AG10803 (cell line): ENCODE results near the gene ZNF90.
"Not testable (repeated sequence)": the region's sequence is repeated elsewhere in the genome, so short reads cannot be mapped to it uniquely, and the experiment has no call there.

Source experiments
- DNase-seq: peaks from one replicate; pipeline ENCODE4 v3.0.0; 2010; ENCODE audit warnings: low read depth
- H3K4me3 ChIP-seq: 2 replicates; pipeline ENCODE4 v1.5.1; 2011; ENCODE audit warnings: mild to moderate bottlenecking, low read length, control low read depth
- TF ChIP-seq, protein P1 (sequence below): conservative IDR thresholded peaks from 2 replicates; pipeline ENCODE4 v1.5.1; 2011; ENCODE audit warnings: mild to moderate bottlenecking, low read length, control low read depth, inconsistent platforms

ZNF90 gene

DNA sequence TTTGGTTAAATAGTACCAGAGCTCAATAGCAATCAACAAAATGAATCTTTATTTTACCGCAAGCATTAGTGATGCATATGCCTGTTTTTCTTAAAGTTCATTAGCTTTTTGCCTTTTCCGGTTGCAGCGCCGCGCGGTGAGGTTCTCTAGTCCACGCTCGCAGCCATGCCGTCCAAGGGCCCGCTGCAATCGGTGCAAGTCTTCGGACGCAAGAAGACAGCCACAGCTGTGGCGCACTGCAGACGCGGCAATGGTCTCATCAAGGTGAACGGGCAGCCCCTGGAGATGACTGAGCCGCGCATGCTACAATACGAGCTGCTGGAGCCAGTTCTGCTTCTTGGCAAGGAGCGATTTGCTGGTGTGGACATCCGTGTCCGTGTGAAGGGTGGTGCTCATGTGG is 47.1 kb downstream of the ZNF90 start:
- no peak overlapping the region for H3K4me3 ChIP-seq
- TF ChIP-seq, protein P1, sequence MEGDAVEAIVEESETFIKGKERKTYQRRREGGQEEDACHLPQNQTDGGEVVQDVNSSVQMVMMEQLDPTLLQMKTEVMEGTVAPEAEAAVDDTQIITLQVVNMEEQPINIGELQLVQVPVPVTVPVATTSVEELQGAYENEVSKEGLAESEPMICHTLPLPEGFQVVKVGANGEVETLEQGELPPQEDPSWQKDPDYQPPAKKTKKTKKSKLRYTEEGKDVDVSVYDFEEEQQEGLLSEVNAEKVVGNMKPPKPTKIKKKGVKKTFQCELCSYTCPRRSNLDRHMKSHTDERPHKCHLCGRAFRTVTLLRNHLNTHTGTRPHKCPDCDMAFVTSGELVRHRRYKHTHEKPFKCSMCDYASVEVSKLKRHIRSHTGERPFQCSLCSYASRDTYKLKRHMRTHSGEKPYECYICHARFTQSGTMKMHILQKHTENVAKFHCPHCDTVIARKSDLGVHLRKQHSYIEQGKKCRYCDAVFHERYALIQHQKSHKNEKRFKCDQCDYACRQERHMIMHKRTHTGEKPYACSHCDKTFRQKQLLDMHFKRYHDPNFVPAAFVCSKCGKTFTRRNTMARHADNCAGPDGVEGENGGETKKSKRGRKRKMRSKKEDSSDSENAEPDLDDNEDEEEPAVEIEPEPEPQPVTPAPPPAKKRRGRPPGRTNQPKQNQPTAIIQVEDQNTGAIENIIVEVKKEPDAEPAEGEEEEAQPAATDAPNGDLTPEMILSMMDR = no peak
- DNase-seq = no peak

DNA sequence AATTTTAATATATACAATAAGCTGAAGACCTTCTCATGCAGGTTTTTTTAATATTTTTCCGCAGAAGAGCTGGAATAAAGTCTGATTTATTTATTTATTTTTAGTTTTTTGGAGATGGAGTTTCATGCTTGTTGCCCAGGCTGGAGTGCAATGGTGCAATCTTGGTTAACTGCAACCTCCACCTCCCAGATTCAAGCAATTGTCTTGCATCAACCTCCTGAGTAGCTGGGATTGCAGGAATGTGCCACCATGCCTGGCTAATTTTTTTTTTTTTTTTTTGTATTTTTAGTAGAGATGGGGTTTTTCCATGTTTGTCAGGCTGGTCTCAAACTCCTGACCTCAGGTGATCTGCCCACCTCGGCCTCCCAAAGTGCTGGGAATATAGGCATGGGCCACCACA is 55.1 kb downstream of the ZNF90 start:
- DNase-seq, H3K4me3 ChIP-seq: not testable (repeated sequence)

DNA sequence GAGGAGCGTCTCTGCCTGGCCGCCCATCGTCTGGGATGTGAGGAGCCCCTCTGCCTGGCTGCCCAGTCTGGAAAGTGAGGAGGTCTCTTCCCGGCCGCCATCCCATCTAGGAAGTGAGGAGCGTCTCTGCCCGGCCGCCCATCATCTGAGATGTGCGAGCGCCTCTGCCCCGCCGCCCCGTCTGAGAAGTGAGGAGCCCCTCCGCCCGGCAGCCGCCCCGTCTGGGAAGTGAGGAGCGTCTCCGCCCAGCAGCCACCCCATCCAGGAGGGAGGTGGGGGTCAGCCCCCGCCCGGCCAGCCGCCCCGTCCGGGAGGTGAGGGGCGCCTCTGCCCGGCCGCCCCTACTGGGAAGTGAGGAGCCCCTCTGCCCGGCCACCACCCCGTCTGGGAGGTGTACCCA is 59.9 kb downstream of the ZNF90 start:
- H3K4me3 ChIP-seq, DNase-seq: not testable (repeated sequence)

DNA sequence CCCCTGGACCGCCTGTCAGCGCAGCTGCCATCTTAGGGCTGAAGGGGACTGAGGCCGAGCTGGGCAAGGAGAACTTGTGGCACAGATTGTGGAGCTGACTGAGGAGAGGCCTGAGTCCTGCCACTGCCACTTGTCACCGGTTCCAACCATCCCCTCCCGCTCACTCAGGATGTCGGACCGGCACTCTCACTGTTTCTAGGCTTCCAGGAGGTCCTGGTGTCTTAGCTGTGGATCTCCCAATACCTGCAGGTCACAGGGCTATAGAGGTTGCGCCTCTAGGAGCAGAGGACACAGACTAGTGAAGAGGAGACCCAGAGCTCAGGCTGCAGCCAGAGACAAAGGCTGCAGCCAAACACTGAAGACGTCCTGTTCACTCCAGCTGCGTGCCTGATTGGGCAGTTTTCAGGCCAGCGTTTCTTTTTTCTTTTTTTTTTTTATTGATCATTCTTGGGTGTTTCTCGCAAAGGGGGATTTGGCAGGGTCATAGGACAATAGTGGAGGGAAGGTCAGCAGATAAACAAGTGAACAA is 73.9 kb downstream of the ZNF90 start:
- DNase-seq = no peak
- TF ChIP-seq, protein P1 = no peak
- no peak overlapping the region for H3K4me3 ChIP-seq

DNA sequence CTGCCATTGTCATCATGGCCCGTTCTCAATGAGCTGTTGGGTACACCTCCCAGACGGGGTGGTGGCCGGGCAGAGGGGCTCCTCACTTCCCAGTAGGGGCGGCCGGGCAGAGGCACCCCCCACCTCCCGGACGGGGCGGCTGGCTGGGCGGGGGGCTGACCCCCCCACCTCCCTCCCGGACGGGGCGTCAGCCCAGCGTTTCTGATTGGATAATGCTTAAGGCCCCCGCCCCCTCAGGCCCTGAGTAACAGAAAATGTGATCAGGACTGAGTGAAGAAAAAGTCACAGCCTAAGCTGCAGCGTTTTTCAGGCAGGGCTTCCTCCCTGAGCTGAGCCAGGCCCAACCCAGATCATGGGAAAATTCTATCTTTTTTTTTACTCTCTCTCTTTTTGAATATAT is 74.7 kb downstream of the ZNF90 start:
- DNase-seq, H3K4me3 ChIP-seq: not testable (repeated sequence)

DNA sequence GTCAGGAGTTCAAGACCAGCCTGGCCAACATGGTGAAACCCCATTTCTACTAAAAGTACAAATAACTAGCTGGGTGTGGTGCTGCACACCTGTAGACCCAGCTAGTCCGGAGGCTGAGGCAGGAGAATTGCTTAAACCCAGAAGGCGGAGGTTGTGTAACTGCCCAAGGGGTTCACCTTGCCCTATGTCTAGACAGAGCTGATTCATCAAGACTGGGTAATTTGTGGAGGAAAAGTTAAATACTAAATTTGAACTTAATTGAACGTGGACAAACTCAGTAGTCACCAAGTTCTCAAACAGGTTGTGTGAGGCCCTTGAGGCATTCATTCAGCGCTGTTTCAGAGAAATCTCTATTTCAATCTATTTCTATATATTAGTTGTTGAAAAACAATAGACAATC is 75.5 kb downstream of the ZNF90 start:
- TF ChIP-seq, protein P1 = no peak
- DNase-seq = no peak
- no peak overlapping the region for H3K4me3 ChIP-seq

DNA sequence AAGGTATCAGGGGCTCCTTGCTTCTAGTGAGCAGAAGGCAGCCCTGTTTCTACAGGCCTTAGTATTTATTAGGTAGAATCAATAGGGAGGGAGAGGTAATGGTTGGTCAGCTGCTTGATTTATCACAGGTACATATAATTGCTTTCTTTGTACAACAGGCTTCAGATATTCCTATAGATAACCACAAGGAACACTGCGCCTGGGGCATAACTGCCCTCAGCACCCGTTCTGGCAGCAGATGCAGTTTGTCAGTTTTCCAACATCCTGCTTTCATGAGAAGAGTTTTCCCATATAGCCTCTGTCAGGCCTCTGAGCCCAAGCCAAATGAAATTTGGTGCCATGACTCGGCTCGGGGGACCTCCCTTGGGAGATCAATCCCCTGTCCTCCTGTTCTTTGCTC is 76.8 kb downstream of the ZNF90 start:
- TF ChIP-seq, protein P1 = no peak
- H3K4me3 ChIP-seq = no peak overlapping the region
- DNase-seq = no peak

DNA sequence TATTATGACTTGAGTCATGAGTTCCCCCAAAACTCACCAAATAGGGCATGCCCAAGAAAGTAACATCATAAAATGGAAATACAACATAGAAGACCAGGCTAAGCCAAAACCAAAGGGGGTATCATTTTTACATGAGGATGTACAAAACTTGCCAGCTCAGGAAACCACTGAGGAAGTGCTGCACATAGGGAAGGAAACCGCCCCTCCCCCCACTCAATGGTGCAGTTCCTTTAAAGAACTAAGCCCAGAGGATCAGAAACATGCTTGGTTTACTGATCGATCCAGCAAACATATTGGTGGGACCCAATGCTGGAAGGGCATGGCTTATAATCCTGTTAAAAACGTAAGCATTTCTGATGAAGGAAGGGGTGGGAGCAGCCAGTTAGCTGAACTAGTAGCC is 85.0 kb downstream of the ZNF90 start:
- TF ChIP-seq, protein P1 = no peak
- no peak for DNase-seq

DNA sequence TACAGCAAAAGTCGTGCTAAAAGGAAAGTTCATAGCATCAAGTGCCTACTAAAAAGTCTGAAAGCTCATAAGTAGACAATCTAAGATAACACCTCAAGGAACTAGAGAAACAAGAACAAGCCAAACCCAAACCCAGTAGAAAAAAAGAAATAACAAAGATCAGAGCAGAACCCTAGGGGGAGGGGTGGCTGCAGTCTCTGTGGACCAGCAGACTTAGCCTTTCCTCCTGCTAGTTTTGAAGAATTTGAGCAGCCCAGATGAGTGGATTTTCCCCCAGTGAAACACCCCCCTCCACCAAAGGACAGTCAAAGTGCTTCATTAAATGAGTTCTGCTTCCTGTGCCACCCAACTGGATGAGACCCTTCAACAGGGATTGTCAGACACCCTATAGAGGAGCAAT is 86.7 kb downstream of the ZNF90 start:
- no peak for DNase-seq
- TF ChIP-seq, protein P1 = no peak
- no peak overlapping the region for H3K4me3 ChIP-seq

More for the DNA sequence above, 85.0 kb downstream of the ZNF90 start:
- H3K4me3 ChIP-seq = no peak overlapping the region
